ENCODE data around the gene SMAP1. TPM values are rescaled to one million over a fixed set of nuclear protein-coding genes. Genes with fewer than 3 reads are reported as not detected.

The SMAP1 gene
- total and polyA plus RNA-seq, 2 experiments from 2014 or later, result 31.1 to 34.6 TPM

DNA sequence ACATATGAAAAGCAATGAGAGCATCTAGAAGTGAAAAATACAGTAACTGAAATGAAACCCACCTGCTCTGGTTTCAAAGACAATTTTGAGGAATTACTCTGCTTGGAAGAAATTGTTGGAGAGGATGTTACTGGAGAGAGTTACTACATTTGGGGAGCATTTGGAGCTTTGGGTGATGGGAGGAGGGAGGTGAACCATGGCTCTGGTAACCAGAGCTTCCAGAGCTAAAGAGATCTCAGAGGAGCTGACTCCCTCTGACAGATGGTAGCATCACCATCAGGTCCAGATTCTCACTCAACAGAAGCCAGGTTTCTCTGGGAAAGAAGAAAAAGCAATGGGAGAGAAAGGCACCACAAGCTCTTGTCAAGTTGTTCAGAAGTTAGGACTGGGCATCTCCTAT lies 42.2 kb upstream of the SMAP1 start (continued):
- TF ChIP-seq, protein P1, sequence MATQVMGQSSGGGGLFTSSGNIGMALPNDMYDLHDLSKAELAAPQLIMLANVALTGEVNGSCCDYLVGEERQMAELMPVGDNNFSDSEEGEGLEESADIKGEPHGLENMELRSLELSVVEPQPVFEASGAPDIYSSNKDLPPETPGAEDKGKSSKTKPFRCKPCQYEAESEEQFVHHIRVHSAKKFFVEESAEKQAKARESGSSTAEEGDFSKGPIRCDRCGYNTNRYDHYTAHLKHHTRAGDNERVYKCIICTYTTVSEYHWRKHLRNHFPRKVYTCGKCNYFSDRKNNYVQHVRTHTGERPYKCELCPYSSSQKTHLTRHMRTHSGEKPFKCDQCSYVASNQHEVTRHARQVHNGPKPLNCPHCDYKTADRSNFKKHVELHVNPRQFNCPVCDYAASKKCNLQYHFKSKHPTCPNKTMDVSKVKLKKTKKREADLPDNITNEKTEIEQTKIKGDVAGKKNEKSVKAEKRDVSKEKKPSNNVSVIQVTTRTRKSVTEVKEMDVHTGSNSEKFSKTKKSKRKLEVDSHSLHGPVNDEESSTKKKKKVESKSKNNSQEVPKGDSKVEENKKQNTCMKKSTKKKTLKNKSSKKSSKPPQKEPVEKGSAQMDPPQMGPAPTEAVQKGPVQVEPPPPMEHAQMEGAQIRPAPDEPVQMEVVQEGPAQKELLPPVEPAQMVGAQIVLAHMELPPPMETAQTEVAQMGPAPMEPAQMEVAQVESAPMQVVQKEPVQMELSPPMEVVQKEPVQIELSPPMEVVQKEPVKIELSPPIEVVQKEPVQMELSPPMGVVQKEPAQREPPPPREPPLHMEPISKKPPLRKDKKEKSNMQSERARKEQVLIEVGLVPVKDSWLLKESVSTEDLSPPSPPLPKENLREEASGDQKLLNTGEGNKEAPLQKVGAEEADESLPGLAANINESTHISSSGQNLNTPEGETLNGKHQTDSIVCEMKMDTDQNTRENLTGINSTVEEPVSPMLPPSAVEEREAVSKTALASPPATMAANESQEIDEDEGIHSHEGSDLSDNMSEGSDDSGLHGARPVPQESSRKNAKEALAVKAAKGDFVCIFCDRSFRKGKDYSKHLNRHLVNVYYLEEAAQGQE (IDR thresholded peaks at IDR 0.05; ENCODE audit: unreplicated experiment), result no peak
- no peak for TF ChIP-seq ZNF331 (CRISPR knock-in tag; IDR thresholded peaks at IDR 0.05; ENCODE audit: low read depth)
- no peak for TF ChIP-seq EZH2phosphoT487 (IDR thresholded peaks at IDR 0.05; ENCODE audit: unreplicated experiment)
- no peak for TF ChIP-seq CREB1 (CRISPR knock-in tag; IDR thresholded peaks at IDR 0.05; ENCODE audit: low read depth)
- TF ChIP-seq JUNB (IDR thresholded peaks at IDR 0.05; ENCODE audit: unreplicated experiment), result no peak
- TF ChIP-seq EZH2 (IDR thresholded peaks at IDR 0.05; ENCODE audit: low read depth, unreplicated experiment), result no peak
- TF ChIP-seq STAT1 (IDR thresholded peaks at IDR 0.05; ENCODE audit: unreplicated experiment), result no peak

DNA sequence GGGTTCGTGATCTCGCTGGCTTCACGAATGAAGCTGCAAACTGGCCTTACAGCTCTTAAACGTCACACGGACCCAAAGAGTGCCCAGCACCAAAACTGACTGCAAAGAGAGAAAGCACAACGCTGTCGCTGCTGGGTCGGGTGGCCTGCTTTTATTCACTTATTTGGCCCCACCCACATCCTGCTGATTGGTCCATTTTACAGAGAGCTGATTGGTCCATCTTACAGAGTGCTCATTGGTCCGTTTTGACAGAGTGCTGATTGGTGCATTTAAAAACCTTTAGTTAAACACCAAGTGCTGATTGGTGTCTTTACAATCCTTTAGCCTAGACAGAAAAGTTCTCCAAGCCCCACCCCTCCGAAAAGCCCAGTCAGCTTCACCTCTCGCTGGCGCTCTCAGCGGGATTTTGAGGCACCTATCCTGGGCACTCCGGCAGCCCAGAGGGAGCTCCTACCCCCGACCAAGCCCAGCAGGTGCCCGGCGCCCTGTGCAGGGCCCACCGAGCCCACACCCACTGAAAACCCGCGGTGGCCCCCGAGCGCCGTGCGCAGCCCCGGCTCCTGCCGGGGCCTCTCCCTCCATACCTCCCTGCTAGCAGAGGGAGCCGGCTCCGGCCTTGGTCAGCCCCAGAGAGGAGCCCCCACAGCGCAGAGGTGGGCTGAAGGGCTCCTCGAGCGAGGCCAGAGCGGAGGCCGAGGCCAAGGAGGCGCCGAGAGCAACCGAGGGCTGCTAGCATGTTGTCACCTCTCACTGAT lies 40.0 kb upstream of the SMAP1 start:
- no peak overlapping the region for H3K27ac ChIP-seq (ENCODE audit: low read depth)
- no peaks in the 10 kb centered on the region for H4K20me1 ChIP-seq (replicated peaks; ENCODE audit: insufficient read depth)
- no peak overlapping the region for H3K4me3 Mint-ChIP-seq
- no peak overlapping the region for H3K4me3 ChIP-seq
- no peak overlapping the region for H3K27ac Mint-ChIP-seq
- no peaks in the 10 kb centered on the region for H3K4me1 ChIP-seq (ENCODE audit: insufficient read depth)
- ATAC-seq, result no peak
- no peaks in the 10 kb centered on the region for H3K9me2 ChIP-seq (ENCODE audit: insufficient read depth)
- H3K4me2 ChIP-seq, result no peak overlapping the region
- H3K4me1 Mint-ChIP-seq, result no peaks in the 10 kb centered on the region
- H3K36me3 Mint-ChIP-seq (ENCODE audit: low read depth), result no peaks in the 10 kb centered on the region
- no peaks in the 10 kb centered on the region for H3K79me2 ChIP-seq (replicated peaks; ENCODE audit: insufficient read depth)
- H3F3A ChIP-seq (replicated peaks; ENCODE audit: low read depth), result no peaks in the 10 kb centered on the region
- peaks cover 10% of the 10 kb centered on the region; the same call in 2 of the 3 replicates for H3K9me3 Mint-ChIP-seq
- no peaks in the 10 kb centered on the region for H3K36me3 ChIP-seq (ENCODE audit: insufficient read depth)
- no peaks in the 10 kb centered on the region for H3K27me3 ChIP-seq (ENCODE audit: insufficient read depth)
- no peak overlapping the region for H2AFZ ChIP-seq
- no peak for DNase-seq (ENCODE audit: low spot score)
- TF ChIP-seq EZH2phosphoT487 (IDR thresholded peaks at IDR 0.05; ENCODE audit: unreplicated experiment) (no peak), EZH2 (IDR thresholded peaks at IDR 0.05; ENCODE audit: low read depth, unreplicated experiment) (no peak), NANOG (IDR thresholded peaks at IDR 0.05; ENCODE audit: borderline replicate concordance) (no peak)
- TF ChIP-seq, protein P2, sequence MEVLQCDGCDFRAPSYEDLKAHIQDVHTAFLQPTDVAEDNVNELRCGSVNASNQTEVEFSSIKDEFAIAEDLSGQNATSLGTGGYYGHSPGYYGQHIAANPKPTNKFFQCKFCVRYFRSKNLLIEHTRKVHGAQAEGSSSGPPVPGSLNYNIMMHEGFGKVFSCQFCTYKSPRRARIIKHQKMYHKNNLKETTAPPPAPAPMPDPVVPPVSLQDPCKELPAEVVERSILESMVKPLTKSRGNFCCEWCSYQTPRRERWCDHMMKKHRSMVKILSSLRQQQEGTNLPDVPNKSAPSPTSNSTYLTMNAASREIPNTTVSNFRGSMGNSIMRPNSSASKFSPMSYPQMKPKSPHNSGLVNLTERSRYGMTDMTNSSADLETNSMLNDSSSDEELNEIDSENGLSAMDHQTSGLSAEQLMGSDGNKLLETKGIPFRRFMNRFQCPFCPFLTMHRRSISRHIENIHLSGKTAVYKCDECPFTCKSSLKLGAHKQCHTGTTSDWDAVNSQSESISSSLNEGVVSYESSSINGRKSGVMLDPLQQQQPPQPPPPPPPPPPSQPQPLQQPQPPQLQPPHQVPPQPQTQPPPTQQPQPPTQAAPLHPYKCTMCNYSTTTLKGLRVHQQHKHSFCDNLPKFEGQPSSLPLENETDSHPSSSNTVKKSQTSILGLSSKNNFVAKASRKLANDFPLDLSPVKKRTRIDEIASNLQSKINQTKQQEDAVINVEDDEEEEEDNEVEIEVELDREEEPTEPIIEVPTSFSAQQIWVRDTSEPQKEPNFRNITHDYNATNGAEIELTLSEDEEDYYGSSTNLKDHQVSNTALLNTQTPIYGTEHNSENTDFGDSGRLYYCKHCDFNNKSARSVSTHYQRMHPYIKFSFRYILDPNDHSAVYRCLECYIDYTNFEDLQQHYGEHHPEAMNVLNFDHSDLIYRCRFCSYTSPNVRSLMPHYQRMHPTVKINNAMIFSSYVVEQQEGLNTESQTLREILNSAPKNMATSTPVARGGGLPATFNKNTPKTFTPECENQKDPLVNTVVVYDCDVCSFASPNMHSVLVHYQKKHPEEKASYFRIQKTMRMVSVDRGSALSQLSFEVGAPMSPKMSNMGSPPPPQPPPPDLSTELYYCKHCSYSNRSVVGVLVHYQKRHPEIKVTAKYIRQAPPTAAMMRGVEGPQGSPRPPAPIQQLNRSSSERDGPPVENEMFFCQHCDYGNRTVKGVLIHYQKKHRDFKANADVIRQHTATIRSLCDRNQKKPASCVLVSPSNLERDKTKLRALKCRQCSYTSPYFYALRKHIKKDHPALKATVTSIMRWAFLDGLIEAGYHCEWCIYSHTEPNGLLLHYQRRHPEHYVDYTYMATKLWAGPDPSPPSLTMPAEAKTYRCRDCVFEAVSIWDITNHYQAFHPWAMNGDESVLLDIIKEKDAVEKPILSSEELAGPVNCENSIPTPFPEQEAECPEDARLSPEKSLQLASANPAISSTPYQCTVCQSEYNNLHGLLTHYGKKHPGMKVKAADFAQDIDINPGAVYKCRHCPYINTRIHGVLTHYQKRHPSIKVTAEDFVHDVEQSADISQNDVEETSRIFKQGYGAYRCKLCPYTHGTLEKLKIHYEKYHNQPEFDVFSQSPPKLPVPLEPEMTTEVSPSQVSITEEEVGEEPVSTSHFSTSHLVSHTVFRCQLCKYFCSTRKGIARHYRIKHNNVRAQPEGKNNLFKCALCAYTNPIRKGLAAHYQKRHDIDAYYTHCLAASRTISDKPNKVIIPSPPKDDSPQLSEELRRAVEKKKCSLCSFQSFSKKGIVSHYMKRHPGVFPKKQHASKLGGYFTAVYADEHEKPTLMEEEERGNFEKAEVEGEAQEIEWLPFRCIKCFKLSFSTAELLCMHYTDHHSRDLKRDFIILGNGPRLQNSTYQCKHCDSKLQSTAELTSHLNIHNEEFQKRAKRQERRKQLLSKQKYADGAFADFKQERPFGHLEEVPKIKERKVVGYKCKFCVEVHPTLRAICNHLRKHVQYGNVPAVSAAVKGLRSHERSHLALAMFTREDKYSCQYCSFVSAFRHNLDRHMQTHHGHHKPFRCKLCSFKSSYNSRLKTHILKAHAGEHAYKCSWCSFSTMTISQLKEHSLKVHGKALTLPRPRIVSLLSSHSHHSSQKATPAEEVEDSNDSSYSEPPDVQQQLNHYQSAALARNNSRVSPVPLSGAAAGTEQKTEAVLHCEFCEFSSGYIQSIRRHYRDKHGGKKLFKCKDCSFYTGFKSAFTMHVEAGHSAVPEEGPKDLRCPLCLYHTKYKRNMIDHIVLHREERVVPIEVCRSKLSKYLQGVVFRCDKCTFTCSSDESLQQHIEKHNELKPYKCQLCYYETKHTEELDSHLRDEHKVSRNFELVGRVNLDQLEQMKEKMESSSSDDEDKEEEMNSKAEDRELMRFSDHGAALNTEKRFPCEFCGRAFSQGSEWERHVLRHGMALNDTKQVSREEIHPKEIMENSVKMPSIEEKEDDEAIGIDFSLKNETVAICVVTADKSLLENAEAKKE (CRISPR knock-in tag; IDR thresholded peaks at IDR 0.05), result no peak
- peaks cover 2% of the 10 kb centered on the region for H3K27me3 Mint-ChIP-seq (ENCODE audit: insufficient read depth, low read depth, poor library complexity)
